GM10248 (cell line): Measurements from ENCODE around the gene ANKRD53.

ENCODE experiments used
- CTCF ChIA-PET: fragments of 300-600 bp; sonication (Branson Sonifier 250); formaldehyde crosslinking; extraction: SDS; loops from one replicate; lab custom pipeline; 2021; ENCODE audit warnings: antibody characterized with exemption; lab: Yijun Ruan, JAX
- POLR2A ChIA-PET: fragments of 350-650 bp; sonication (Branson Sonifier 250); formaldehyde crosslinking; extraction: SDS; loops from one replicate; lab custom pipeline; 2020; ENCODE audit warnings: antibody characterized with exemption; lab: Yijun Ruan, JAX
- DNase-seq: peaks from one replicate; pipeline ENCODE4 v3.0.0; 2012; ENCODE audit errors: extremely low spot score
- TF ChIP-seq, protein P1 (sequence below): IDR thresholded peaks from 2 replicates; pipeline ENCODE4 v1.5.1; 2012; ENCODE audit warnings: mild to moderate bottlenecking, low read depth; ENCODE audit errors: extremely low read depth, missing control alignments, control extremely low read depth

ANKRD53 gene

GRCh38 chr2:70983506-70984227 lies 5.2 kb downstream of the ANKRD53 start:
- POLR2A ChIA-PET = no interaction called here

DNA sequence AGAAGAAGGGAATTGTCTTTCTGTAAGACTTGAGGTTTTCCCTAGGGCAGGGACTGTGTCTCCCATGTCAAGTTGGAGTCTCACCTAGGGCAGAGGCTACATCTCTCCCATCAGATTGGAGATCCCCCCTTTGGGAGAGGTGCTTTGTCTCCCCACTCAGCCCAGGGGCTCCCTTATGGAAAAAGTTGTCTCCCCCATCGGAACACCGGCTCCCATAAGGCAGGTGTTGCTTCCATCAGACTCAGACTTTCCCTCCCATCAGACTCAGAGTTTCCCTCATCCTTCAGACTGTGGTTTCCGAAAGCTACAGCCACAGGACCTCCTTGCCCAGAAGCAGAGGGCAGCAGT lies 5.8 kb downstream of the ANKRD53 start:
- TF ChIP-seq, protein P1, sequence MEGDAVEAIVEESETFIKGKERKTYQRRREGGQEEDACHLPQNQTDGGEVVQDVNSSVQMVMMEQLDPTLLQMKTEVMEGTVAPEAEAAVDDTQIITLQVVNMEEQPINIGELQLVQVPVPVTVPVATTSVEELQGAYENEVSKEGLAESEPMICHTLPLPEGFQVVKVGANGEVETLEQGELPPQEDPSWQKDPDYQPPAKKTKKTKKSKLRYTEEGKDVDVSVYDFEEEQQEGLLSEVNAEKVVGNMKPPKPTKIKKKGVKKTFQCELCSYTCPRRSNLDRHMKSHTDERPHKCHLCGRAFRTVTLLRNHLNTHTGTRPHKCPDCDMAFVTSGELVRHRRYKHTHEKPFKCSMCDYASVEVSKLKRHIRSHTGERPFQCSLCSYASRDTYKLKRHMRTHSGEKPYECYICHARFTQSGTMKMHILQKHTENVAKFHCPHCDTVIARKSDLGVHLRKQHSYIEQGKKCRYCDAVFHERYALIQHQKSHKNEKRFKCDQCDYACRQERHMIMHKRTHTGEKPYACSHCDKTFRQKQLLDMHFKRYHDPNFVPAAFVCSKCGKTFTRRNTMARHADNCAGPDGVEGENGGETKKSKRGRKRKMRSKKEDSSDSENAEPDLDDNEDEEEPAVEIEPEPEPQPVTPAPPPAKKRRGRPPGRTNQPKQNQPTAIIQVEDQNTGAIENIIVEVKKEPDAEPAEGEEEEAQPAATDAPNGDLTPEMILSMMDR = no peak
- POLR2A ChIA-PET = no interaction called here
- no peak for DNase-seq
- CTCF ChIA-PET = interaction anchor here (0.6 to 16.4 kb wide), 20 partner anchors 8 to 347 kb away, joined by 3 to 172 read pairs (median 5); partner anchors contain the start of genes NAGK, TEX261 and ZNF638

More at GRCh38 chr2:70983506-70984227, 5.2 kb downstream of the ANKRD53 start:
- CTCF ChIA-PET = interaction anchor here (0.9 to 16.4 kb wide), 15 partner anchors 10 to 172 kb away, joined by 3 to 172 read pairs (median 8); partner anchors contain the start of gene TEX261
- no peak for DNase-seq
- TF ChIP-seq, protein P1 = no peak

DNA sequence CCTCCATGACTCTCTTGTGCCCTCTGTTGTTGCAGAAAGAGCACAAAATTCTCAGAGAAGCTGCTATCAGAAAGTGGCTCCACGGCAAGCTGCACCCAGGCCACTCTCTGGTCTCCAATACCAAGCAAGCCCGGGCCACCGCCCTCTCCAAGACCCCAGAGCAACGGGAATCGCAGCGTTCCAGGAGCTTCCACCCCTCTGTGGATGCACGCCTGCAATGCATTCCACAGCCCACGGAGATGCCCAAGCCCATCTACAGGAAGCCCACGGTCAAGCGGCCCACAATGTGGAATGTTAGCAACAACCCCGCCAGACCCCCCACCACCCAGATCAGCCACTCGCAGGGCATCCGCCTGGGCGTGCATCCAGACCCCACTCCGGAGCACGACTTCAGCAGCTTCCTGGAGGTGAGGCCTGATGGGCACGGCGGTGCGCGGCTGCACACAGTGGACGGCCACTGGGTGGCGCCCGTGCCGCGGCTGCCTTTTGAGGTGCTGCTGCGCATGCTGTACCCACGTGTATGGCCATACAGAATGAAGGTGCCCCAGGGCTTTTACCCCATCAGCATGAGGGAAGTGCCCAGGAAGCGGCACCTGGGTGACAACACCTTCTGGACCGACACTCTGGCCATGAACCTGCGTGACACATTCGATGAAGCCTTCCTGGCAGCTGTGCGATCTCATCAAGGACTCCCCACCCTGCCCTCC lies 6.3 kb downstream of the ANKRD53 start:
- POLR2A ChIA-PET = no interaction called here
- TF ChIP-seq, protein P1 = peak; percentile 91
- peak; percentile 89 for DNase-seq
- CTCF ChIA-PET = interaction anchor here (0.6 to 16.4 kb wide), 23 partner anchors 8 to 347 kb away, joined by 3 to 172 read pairs (median 4); partner anchors contain the start of genes NAGK, TEX261 and ZNF638

DNA sequence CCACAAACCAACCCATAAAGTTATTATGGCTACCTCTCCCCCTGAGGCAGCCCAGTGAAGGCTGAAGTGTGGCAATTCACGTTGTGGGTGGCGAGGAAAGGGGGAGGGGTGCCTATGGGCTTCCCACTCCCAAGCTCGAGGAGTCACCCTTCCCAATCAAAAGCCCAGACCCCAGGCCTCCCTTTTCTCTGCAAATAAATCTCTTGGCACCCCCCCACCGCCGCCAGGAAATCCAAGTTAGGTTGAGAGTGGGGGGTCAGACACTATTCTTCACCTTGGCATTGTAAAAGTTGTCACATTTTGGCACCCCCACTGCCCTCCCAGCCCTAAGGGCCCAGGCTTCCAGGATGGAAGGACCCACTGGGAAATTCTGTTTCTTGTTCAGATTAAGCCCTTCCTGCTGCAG lies 6.9 kb downstream of the ANKRD53 start:
- TF ChIP-seq, protein P1 = no peak
- ChIA-PET POLR2A (no interaction called here), CTCF (interaction anchor here (0.7 to 16.4 kb wide), 16 partner anchors 8 to 170 kb away, joined by 3 to 172 read pairs (median 8); partner anchors contain the start of genes NAGK and TEX261)
- no peak for DNase-seq

DNA sequence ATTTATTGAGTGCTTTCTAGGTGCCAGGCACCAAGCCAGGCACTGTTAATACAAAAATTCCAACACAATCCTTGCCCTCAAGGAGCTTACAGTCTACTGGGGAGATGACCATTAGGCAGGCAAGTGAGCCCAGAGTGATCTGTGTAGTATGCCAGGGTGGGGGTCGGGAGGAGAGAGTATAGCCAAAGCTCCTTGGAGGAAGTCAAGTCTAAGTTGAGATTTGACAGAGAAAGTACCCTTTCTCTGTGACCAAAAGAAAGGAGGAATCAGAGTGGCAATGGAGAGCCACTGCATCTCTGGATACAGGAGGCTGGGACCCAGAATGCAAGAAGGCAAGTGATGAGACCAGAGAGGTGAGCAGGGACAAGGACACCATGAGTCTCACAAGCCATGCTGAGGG lies 7.5 kb downstream of the ANKRD53 start:
- no peak for DNase-seq
- ChIA-PET CTCF (interaction anchor here (0.7 to 16.4 kb wide), 7 partner anchors 10 to 114 kb away, joined by 3 to 172 read pairs (median 3); no protein-coding TSS in a partner anchor), POLR2A (no interaction called here)
- TF ChIP-seq, protein P1 = no peak

DNA sequence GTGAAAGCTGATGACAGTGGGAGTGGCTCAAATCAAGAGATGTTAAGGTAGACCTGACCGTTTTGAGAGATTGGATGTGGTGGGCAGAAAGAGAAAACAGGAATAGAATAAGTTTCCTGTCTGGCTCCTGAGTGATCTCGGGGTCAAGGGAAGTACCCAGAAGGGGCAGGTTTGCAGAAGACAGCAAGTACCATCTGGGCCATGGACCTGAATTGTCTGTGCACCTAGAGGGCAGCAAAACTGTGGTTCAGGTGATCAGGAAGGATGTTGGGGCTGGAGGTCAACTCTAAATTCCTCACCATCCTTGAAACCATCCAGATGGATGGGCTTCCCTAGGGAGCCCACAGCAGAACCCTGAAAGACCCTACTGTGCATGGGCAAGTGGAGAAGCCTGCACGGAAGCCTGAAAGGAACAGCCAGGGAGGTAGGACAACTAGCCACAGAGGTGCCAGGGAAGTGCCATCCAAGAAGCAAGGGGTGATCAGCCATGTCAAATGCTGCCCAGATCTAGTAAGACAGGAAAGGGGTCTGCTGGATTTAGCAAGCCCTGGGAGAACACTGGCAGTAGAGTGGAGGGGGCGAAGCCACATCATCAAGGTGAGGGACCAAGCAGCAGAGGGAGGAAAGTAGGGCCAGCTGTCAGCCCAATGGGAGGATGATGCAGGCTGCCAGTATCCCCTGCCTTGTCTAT lies 8.2 kb downstream of the ANKRD53 start:
- TF ChIP-seq, protein P1 = no peak
- DNase-seq = no peak
- POLR2A ChIA-PET = no interaction called here
- CTCF ChIA-PET = interaction anchor here (0.9 to 16.4 kb wide), 7 partner anchors 9 to 94 kb away, joined by 3 to 172 read pairs (median 3); no protein-coding TSS in a partner anchor
